Right lobe of liver (tissue), 4 donors: ENCODE results near the gene AICDA.

Experiments
- POLR2A ChIP-seq: fragments of 450-650 bp; IDR thresholded peaks from one replicate; pipeline ENCODE4 v1.6.1; 2017; ENCODE audit warnings: antibody characterized with exemption, mild to moderate bottlenecking
- TF ChIP-seq, protein P1 (sequence below), 4 donors: fragments of 200-600 bp in 3 of 4; fragments of 450-650 bp in 1 of 4; IDR thresholded peaks; one replicate each; pipeline versions ENCODE4 v1.5.1 to v1.8.0; 2016 to 2022; ENCODE audit warnings: antibody characterized with exemption in 4 of 4, mild to moderate bottlenecking in 2 of 4
- donor health status: DM: no; HTN: no; CAD: no.
- donor health status: DM: no; HTN: no; CAD: no.
- donor health status: DM: no; HTN: yes; CAD: no.

DNA sequence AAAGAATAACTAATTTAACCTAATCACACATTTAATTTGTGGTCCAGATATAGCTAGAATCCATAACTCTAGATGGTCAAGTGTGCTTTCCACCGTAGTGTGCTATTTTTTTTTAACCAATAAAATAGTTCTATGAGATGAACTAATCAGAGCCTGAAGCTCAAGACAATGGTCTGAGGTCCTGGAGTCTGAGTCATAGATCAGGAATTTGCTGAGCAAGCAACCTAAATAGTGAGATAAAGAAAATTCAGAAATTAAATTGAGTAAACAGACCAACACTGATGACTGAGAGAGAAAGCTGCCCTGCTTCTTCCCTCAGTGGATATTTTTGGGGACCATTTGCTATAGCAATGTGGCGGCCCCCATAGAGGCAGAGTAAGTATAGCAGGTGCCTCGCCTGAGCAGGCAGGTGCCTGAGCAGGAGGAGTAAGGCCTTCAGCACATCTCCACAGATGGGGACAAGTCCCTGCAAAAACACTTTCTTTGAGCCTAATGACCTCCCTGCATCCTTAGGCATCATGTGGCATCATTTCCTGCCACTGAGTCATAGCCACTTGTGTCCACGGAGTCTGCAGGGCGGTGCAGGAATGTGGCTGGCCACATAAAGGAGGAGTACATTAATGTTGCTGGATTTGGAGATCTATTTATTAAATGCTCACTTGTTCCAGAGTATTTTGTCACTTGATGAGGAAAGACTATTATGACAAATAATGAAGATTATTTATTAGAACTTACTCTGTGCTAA lies 58.0 kb downstream of the AICDA start:
- TF ChIP-seq, protein P1, sequence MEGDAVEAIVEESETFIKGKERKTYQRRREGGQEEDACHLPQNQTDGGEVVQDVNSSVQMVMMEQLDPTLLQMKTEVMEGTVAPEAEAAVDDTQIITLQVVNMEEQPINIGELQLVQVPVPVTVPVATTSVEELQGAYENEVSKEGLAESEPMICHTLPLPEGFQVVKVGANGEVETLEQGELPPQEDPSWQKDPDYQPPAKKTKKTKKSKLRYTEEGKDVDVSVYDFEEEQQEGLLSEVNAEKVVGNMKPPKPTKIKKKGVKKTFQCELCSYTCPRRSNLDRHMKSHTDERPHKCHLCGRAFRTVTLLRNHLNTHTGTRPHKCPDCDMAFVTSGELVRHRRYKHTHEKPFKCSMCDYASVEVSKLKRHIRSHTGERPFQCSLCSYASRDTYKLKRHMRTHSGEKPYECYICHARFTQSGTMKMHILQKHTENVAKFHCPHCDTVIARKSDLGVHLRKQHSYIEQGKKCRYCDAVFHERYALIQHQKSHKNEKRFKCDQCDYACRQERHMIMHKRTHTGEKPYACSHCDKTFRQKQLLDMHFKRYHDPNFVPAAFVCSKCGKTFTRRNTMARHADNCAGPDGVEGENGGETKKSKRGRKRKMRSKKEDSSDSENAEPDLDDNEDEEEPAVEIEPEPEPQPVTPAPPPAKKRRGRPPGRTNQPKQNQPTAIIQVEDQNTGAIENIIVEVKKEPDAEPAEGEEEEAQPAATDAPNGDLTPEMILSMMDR (IDR thresholded peaks at IDR 0.05) = no peak
- no peak for TF ChIP-seq POLR2A
